PFSK-1 (cell line): ENCODE measurements around the gene PLEKHD1.

Experiments used
- POLR2AphosphoS5 ChIP-seq: IDR thresholded peaks from 2 replicates; pipeline ENCODE4 v1.6.1; 2012; ENCODE audit warnings: low read depth, mild to moderate bottlenecking, control low read depth, low read length, moderate library complexity
- SIN3A ChIP-seq: IDR thresholded peaks from 2 replicates; pipeline ENCODE4 v1.6.1; 2012; ENCODE audit warnings: mild to moderate bottlenecking, low read length, moderate library complexity, borderline replicate concordance; ENCODE audit not compliant: insufficient read depth
- TAF1 ChIP-seq: IDR thresholded peaks from 2 replicates; pipeline ENCODE4 v1.6.1; 2012; ENCODE audit warnings: low read length, control low read depth, borderline replicate concordance; ENCODE audit not compliant: insufficient read depth

DNA sequence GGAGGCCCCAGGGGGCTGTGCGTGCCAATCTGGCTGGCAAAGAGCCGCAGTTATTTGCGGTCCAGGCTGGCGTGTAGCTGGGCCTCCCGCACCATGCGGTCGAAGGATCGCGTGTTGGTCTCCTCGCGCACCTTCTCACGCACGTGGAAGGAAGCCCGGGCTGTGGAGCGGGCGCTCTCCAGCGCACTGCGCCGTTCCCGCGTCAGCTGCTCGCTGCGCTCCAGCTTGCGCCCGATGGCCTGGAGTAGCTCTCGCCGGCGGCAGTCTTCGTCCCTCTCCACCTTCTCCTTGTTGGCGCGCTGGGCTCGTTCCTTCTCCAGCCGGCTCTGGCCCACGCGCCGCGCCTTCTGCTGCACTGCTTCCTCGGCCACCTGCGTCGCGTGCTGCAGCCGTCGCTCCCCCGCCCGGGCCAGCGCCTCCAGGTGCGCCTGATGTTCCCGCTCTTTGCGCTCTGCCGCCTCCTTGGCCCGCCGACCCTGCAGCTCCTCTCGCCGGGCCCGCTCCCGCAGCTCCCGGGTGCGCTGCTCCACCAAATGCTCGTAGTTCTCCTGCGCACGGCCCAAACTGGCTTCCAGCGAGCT lies 87.0 kb downstream of the PLEKHD1 start:
- TF ChIP-seq POLR2AphosphoS5 (no peak), SIN3A (no peak), TAF1 (no peak)
